ENCODE measurements around the gene EIF2AK3. TPM values are rescaled to one million over a fixed set of nuclear protein-coding genes. Genes with fewer than 3 reads are reported as not detected.

The EIF2AK3 gene
- total and polyA plus RNA-seq, 2 donors (not counting 1 experiment from before 2014, with no cell fraction given): 40.2 to 57.9 TPM

DNA sequence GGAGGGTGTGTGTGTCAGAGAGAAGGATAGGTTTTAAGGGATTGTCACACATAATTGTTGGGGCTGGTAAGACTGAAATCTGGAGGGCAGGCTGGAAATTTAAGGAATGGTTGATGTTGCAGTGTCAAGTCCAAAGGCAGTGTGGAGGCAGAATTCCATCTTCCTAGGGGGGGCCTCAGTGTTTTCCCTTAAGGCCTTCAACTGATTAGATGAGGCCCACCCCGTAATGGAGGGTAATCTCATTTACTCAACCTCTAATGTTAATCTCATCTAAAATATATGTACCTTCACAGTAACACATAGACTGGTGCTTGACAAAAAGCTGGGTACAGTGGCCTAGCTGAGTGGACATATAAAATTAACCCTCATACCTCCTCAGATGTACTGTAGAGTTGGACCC, 33.4 kb upstream of the EIF2AK3 start:
- no peak overlapping the region for H3K4me3 ChIP-seq (ENCODE audit: control extremely low read depth in 1 of 5, extremely low read depth in 1 of 5, insufficient read depth in 1 of 5, low read depth in 2 of 5, low read length in 4 of 5)

DNA sequence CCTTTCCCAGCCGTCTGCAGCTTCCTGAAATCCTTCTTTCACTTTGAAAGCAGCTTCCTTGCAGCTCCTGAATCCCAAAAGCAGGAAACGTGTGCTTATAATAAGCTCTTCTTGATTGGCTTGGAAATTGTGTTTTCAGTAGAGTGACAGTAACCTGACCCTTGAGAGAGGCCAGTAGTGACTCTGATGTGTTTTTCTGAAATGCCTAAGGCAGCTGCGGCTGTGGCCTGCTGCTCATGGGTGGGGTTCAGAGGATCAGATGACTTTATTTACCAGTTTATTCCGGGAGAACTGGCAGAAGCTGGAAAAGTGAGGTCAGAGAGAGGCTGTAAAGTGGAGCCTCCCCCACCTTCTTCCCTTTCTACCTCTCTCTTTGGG, 32.3 kb upstream of the EIF2AK3 start:
- Histone ChIP-seq H3K79me2 (ENCODE audit: control insufficient read depth, insufficient read depth, low read length) (no peaks in the 10 kb centered on the region), H3K27me3 (replicated peaks in 1 of 4; ENCODE audit: control extremely low read depth in 1 of 4, control insufficient read depth in 3 of 4, insufficient read depth in 4 of 4, low read length in 3 of 4) (no peaks in the 10 kb centered on the region), H3K4me2 (replicated peaks; ENCODE audit: low read depth, low read length, poor library complexity, severe bottlenecking) (no peak overlapping the region), H3K9ac (ENCODE audit: low read length) (no peak overlapping the region), H3K9me3 (ENCODE audit: control extremely low read depth in 1 of 3, control insufficient read depth in 2 of 3, insufficient read depth in 1 of 3, low read length in 2 of 3) (no peaks in the 10 kb centered on the region), H3K4me1 (ENCODE audit: control insufficient read depth in 2 of 2, insufficient read depth in 2 of 2, low read length in 2 of 2) (no peaks in the 10 kb centered on the region), H4K20me1 (ENCODE audit: control insufficient read depth, insufficient read depth, low read length, poor library complexity, severe bottlenecking) (no peaks in the 10 kb centered on the region), H3K36me3 (replicated peaks in 1 of 2; ENCODE audit: control extremely low read depth in 1 of 2, control insufficient read depth in 1 of 2, extremely low read depth in 1 of 2, insufficient read depth in 2 of 2, low read length in 1 of 2) (no peaks in the 10 kb centered on the region), H2AFZ (ENCODE audit: insufficient read depth, low read depth, low read length, poor library complexity, severe bottlenecking) (no peak overlapping the region), H3K27ac (ENCODE audit: low read length in 2 of 2) (no peak overlapping the region), H3K4me3 (ENCODE audit: control extremely low read depth in 1 of 5, extremely low read depth in 1 of 5, insufficient read depth in 1 of 5, low read depth in 2 of 5, low read length in 4 of 5) (no peak overlapping the region)
- Mint-ChIP-seq H3K4me1 (no peaks in the 10 kb centered on the region), H3K27me3 (no peaks in the 10 kb centered on the region), H3K27ac (no peak overlapping the region), H3K9me3 (ENCODE audit: insufficient read depth) (no peaks in the 10 kb centered on the region), H3K4me3 (no peak overlapping the region)
- ChIA-PET POLR2A (no interaction called here), CTCF (interaction anchor here (6.0 kb wide), 1 partner anchor 11 kb away, joined by 54 read pairs; no protein-coding TSS in a partner anchor)
- WGBS (ENCODE audit: insufficient coverage): 71% methylated on average over 1 of the region's 4 CpGs
- TF ChIP-seq, protein P1, sequence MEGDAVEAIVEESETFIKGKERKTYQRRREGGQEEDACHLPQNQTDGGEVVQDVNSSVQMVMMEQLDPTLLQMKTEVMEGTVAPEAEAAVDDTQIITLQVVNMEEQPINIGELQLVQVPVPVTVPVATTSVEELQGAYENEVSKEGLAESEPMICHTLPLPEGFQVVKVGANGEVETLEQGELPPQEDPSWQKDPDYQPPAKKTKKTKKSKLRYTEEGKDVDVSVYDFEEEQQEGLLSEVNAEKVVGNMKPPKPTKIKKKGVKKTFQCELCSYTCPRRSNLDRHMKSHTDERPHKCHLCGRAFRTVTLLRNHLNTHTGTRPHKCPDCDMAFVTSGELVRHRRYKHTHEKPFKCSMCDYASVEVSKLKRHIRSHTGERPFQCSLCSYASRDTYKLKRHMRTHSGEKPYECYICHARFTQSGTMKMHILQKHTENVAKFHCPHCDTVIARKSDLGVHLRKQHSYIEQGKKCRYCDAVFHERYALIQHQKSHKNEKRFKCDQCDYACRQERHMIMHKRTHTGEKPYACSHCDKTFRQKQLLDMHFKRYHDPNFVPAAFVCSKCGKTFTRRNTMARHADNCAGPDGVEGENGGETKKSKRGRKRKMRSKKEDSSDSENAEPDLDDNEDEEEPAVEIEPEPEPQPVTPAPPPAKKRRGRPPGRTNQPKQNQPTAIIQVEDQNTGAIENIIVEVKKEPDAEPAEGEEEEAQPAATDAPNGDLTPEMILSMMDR (IDR thresholded peaks at IDR 0.05): no peak
- ATAC-seq (ENCODE audit: low read depth): no peak
- no peak for DNase-seq
- intact Hi-C loops (cut with micrococcal nuclease): no loop called here

More for the DNA sequence above, 33.4 kb upstream of the EIF2AK3 start:
- ATAC-seq (ENCODE audit: low read depth): no peak
- no peak overlapping the region for H2AFZ ChIP-seq (ENCODE audit: insufficient read depth, low read depth, low read length, poor library complexity, severe bottlenecking)
- no peaks in the 10 kb centered on the region for H3K36me3 ChIP-seq (replicated peaks in 1 of 2; ENCODE audit: control extremely low read depth in 1 of 2, control insufficient read depth in 1 of 2, extremely low read depth in 1 of 2, insufficient read depth in 2 of 2, low read length in 1 of 2)
- H4K20me1 ChIP-seq (ENCODE audit: control insufficient read depth, insufficient read depth, low read length, poor library complexity, severe bottlenecking): no peaks in the 10 kb centered on the region
- no peak overlapping the region for H3K27ac Mint-ChIP-seq
- no peaks in the 10 kb centered on the region for H3K27me3 Mint-ChIP-seq
- H3K4me3 Mint-ChIP-seq: no peak overlapping the region
- no peaks in the 10 kb centered on the region for H3K4me1 Mint-ChIP-seq
- TF ChIP-seq EZH2 (IDR thresholded peaks at IDR 0.05; ENCODE audit: borderline replicate concordance, insufficient read depth, low read depth, low read length, poor library complexity, severe bottlenecking): no peak
- TF ChIP-seq, protein P1 (IDR thresholded peaks at IDR 0.05): no peak
- intact Hi-C loops (cut with micrococcal nuclease): no loop called here
- WGBS (ENCODE audit: insufficient coverage): no CpG with 5 or more reads among the region's 1 CpG
- no peaks in the 10 kb centered on the region for H3K9me3 Mint-ChIP-seq (ENCODE audit: insufficient read depth)
- no peaks in the 10 kb centered on the region for H3K9me3 ChIP-seq (ENCODE audit: control extremely low read depth in 1 of 3, control insufficient read depth in 2 of 3, insufficient read depth in 1 of 3, low read length in 2 of 3)
- no peak overlapping the region for H3K9ac ChIP-seq (ENCODE audit: low read length)
- DNase-seq: no peak
- ChIA-PET POLR2A (no interaction called here), CTCF (interaction anchor here (6.0 kb wide), 1 partner anchor 10 kb away, joined by 54 read pairs; no protein-coding TSS in a partner anchor)
- no peak overlapping the region for H3K4me2 ChIP-seq (replicated peaks; ENCODE audit: low read depth, low read length, poor library complexity, severe bottlenecking)
- H3K79me2 ChIP-seq (ENCODE audit: control insufficient read depth, insufficient read depth, low read length): no peaks in the 10 kb centered on the region
- H3K27me3 ChIP-seq (replicated peaks in 1 of 4; ENCODE audit: control extremely low read depth in 1 of 4, control insufficient read depth in 3 of 4, insufficient read depth in 4 of 4, low read length in 3 of 4): no peaks in the 10 kb centered on the region
- no peak overlapping the region for H3K27ac ChIP-seq (ENCODE audit: low read length in 2 of 2)
- H3K4me1 ChIP-seq (ENCODE audit: control insufficient read depth in 2 of 2, insufficient read depth in 2 of 2, low read length in 2 of 2): no peaks in the 10 kb centered on the region
